LNCaP clone FGC (cell line): ENCODE results near the gene WDR20.

Source experiments
- DNase-seq: peaks from one replicate; pipeline ENCODE4 v3.0.0-alpha.2; 2011; ENCODE audit warnings: low read depth
- H3K4me3 ChIP-seq: 2 replicates; pipeline ENCODE4 v1.5.1; 2011; ENCODE audit warnings: mild to moderate bottlenecking, low read depth, low read length, control low read depth
- TF ChIP-seq, protein P1 (sequence below): IDR thresholded peaks from 2 replicates; pipeline ENCODE4 v1.5.1; 2012; ENCODE audit warnings: mild to moderate bottlenecking; ENCODE audit not compliant: control insufficient read depth, insufficient read depth; ENCODE audit errors: extremely low read depth

Gene WDR20

DNA sequence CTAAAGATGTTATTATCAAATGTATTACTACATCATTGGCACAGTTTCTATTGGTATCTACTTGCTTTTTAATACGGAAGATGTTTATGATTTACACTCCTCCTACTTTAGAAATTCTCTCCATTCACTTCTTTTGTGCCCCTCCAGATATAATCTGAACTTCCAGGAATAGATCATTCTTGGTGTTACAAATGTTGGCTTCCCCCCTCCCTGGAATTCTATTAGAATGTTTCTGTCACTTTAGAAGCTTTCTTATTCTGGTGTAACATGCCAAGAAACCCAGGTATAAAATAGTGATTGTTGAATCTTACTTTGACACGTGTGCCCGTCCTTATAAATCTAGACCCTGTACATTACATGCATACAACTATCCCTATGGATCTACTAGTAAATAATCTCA, 1.2 kb upstream of the WDR20 start:
- TF ChIP-seq, protein P1, sequence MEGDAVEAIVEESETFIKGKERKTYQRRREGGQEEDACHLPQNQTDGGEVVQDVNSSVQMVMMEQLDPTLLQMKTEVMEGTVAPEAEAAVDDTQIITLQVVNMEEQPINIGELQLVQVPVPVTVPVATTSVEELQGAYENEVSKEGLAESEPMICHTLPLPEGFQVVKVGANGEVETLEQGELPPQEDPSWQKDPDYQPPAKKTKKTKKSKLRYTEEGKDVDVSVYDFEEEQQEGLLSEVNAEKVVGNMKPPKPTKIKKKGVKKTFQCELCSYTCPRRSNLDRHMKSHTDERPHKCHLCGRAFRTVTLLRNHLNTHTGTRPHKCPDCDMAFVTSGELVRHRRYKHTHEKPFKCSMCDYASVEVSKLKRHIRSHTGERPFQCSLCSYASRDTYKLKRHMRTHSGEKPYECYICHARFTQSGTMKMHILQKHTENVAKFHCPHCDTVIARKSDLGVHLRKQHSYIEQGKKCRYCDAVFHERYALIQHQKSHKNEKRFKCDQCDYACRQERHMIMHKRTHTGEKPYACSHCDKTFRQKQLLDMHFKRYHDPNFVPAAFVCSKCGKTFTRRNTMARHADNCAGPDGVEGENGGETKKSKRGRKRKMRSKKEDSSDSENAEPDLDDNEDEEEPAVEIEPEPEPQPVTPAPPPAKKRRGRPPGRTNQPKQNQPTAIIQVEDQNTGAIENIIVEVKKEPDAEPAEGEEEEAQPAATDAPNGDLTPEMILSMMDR: no peak
- peak overlapping the region; percentile 83 for H3K4me3 ChIP-seq
- no peak for DNase-seq

DNA sequence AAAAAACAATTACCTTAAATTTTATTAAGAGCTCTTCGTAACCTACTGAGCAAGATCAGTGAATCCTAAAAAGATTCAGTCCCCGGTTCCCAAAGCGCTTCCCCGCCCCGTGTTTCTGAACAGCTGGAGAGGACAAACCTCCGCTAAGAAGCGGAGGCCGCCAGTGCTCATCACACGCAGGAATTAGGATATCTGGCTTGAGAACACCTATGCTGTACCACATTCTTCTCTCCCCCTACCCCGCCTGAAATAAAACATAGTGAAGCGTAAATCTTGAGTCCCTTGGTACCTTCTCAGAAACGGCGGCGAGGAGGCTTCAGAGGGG, 774 bp upstream of the WDR20 start:
- TF ChIP-seq, protein P1: no peak
- peak; percentile 2 for DNase-seq
- H3K4me3 ChIP-seq: peak overlapping the region; percentile 83

DNA sequence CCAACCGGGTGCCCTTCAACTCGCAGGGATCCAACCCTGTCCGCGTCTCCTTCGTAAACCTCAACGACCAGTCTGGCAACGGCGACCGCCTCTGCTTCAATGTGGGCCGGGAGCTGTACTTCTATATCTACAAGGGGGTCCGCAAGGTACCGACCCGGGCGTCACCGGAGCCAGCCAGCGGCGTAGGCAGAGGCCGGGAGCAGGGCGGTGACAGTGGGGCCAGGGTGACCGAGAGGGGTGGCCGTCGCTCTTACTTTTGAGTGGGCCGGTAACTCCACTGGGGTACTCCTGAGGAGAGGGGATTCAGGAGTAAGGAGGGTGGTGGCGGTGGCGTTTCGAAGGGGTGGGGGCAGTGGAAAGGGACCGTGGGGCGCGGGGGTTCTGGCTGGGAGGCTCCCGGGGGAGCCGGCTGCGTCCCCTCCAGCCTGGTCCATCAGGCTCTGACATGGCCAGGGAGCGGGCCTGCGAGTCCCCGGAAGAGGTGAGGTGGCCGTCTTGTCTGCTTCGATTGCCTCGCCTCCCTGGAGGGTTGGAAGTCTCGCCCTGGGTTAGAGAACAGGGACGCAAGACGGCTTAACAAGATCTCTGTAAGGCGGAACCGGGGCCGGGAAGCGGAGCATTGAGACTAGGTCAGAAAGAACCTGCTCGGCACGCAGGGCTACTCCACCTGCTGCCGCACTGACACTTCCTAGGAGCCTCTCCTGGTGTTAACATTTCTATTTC, 491 bp downstream of the WDR20 start:
- DNase-seq: no peak

DNA sequence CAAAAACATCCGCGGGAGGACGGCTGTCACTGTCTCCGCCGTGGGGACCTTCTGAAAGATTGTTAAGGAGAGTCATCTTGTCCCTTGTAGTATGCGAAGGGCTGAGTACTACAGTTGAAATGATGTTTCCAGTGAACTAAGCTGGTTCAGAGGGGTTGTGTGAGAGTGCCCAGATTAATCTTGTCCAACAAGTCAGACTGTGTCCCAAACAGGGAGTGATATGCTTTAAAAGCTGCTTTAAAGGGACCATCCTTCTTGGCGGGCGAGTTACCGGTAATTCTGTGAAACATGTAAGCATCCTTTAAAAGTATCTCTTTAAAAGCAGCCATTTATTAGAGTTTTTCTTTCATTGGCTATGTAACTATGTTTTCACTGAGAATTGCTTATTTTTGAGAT, 1.1 kb downstream of the WDR20 start:
- peak overlapping the region; percentile 83 for H3K4me3 ChIP-seq
- DNase-seq: peak; percentile 19
- TF ChIP-seq, protein P1: no peak

More for the DNA sequence above, 491 bp downstream of the WDR20 start:
- TF ChIP-seq, protein P1: no peak
- peak overlapping the region; percentile 83 for H3K4me3 ChIP-seq

DNA sequence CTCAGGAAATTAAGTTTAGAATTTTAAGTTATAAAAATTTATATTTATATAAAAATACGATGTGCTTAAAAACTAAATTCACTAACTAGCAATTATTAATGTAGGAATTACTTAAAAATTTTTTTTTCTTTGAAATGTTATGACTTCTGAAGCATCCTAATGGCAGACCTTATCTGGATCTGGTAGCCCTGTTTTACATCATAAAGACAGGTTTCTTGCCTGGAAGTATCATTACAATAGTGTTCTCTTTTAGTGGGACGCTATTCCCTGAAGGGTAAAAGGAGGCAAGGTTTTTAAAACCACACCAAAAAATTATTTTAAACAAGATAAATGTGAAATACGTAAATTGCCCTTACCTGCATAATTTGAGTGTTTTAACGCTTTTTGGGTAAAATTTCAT, 2.1 kb downstream of the WDR20 start:
- no peak overlapping the region for H3K4me3 ChIP-seq
- TF ChIP-seq, protein P1: no peak
- no peak for DNase-seq

DNA sequence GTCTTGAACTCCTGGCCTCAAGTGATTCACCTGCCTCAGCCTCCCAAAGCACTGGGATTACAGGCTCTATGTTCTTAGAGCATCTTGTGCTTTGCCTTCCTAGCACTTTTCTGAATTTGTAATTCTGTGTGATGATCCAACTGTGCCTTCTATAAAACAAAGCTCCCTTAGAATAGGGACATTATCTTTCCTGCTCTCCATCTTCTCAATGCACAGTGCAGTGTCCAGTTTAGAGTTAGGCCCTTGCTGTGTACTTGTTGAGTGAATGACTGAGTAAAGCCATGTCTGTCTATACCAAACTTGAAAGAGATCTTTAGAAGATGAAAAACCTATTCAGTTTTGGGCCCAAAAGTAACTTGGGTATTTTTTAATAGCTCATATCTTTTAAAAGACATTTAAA, 5.2 kb downstream of the WDR20 start:
- no peak for DNase-seq
- TF ChIP-seq, protein P1: no peak
- H3K4me3 ChIP-seq: no peak overlapping the region

DNA sequence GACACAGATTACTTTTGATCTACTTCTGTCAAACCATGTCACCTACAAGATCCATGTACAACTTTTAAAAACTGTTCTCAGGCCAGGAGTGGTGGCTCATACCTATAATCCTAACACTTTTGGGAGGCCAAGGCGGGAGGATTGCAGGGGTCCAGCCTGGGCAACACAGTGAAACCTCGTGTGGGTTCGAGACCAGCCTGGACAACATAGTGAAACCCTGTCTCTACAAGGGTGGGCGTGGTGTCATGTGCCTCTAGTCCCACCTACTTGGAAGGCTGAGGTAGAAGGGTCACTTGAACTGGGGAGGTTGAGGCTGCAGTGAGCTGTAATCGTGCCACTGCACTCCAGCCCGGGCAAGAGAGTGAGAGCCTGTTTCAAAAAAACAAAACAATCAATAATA, 5.7 kb downstream of the WDR20 start:
- TF ChIP-seq, protein P1: no peak
- DNase-seq: no peak
- no peak overlapping the region for H3K4me3 ChIP-seq
